NB4 (cell line): Measurements from ENCODE around the gene SSH2.

Source experiments
- DNase-seq: peaks from one replicate; pipeline ENCODE4 v3.0.0; 2010; ENCODE audit warnings: low read depth
- H3K4me3 ChIP-seq: one replicate; pipeline ENCODE4 v1.5.1; 2011; ENCODE audit warnings: mild to moderate bottlenecking, low read depth, low read length, moderate library complexity
- MAX ChIP-seq: IDR thresholded peaks from 2 replicates; pipeline ENCODE4 v1.6.1; 2011; ENCODE audit warnings: low read depth, low read length
- MYC ChIP-seq: IDR thresholded peaks from 2 replicates; pipeline ENCODE4 v1.6.1; 2011; ENCODE audit warnings: low read depth, low read length
- POLR2A ChIP-seq: IDR thresholded peaks from 2 replicates; pipeline ENCODE4 v1.6.1; 2011; ENCODE audit warnings: mild to moderate bottlenecking; ENCODE audit not compliant: insufficient read length; ENCODE audit errors: extremely low read depth
- TF ChIP-seq, protein P1 (sequence below): IDR thresholded peaks from one replicate; pipeline ENCODE4 v1.5.1; 2012; ENCODE audit warnings: low read depth, low read length

SSH2 gene

DNA sequence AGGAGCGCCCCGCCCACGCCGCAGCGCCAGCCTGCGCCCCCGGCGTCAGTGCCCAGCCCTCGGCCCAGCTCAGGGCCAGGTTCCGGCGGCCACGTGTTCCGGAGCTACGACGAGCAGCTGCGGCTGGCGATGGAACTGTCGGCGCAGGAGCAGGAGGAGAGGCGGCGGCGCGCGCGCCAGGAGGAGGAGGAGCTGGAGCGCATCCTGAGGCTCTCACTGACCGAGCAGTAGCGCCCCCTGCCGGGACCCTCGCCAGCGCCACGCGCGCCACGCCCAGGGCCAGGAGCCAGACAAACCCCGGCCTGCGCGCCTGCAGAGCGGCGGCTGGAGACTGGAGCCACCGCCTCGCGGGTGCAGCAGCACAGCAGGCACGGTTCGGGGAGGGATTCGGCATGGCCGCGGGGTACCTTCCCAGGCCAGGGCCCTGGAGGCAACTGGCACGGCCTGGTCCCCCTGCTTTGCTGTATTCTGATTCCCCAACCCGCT, 316.6 kb downstream of the SSH2 start:
- no peak overlapping the region for H3K4me3 ChIP-seq
- DNase-seq = peak; percentile 87
- TF ChIP-seq, protein P1, sequence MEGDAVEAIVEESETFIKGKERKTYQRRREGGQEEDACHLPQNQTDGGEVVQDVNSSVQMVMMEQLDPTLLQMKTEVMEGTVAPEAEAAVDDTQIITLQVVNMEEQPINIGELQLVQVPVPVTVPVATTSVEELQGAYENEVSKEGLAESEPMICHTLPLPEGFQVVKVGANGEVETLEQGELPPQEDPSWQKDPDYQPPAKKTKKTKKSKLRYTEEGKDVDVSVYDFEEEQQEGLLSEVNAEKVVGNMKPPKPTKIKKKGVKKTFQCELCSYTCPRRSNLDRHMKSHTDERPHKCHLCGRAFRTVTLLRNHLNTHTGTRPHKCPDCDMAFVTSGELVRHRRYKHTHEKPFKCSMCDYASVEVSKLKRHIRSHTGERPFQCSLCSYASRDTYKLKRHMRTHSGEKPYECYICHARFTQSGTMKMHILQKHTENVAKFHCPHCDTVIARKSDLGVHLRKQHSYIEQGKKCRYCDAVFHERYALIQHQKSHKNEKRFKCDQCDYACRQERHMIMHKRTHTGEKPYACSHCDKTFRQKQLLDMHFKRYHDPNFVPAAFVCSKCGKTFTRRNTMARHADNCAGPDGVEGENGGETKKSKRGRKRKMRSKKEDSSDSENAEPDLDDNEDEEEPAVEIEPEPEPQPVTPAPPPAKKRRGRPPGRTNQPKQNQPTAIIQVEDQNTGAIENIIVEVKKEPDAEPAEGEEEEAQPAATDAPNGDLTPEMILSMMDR = peak; percentile 67
- TF ChIP-seq MYC = no peak
- no peak for TF ChIP-seq MAX
- no peak for TF ChIP-seq POLR2A

DNA sequence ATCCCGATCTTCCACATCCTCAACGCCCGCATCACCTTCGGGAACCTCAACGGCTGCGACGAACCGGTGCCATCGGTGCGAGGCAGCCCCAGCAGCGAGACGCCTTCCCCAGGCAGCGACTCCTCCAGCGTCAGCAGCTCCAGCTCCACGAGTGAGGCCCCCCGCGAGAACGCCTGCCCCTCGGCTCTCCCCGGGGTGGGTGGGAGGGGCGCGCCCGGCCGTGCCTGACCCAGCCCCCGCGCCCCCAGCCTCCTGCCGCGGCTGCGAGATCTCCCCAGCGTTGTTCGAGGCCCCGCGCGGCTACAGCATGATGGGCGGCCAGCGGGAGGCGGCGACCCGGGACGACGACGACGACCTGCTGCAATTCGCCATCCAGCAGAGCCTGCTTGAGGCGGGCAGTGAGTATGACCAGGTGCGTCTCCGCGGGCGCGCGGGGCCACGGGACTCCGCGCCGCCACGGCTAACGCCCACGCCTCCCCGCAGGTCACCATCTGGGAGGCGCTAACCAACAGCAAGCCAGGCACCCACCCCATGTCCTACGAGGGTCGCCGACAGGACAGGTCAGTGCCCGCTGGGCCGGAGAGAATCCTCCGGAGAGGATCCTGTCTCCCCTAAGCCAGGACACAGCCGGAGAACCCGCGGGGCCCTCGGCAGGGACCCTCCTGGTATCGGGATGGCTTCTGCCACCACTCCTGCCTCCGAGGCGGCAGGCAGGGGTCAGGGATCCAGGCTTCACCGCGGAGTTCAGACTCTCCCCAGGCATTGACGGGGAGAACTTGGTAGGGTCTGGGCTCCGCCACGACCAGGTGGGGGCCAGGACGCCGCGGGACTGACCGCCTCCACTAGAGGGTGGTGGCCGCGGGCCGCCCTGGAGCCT, 317.4 kb downstream of the SSH2 start:
- no peak for TF ChIP-seq POLR2A
- TF ChIP-seq MYC = no peak
- TF ChIP-seq, protein P1 = no peak
- no peak for TF ChIP-seq MAX
- H3K4me3 ChIP-seq = no peak overlapping the region

GRCh38 chr17:29612094-29612403, 318.0 kb downstream of the SSH2 start:
- no peak overlapping the region for H3K4me3 ChIP-seq
- TF ChIP-seq, protein P1 = no peak
- no peak for TF ChIP-seq MAX
- no peak for TF ChIP-seq MYC
- no peak for TF ChIP-seq POLR2A
- no peak for DNase-seq

More for the DNA sequence above, 317.4 kb downstream of the SSH2 start:
- DNase-seq = no peak

DNA sequence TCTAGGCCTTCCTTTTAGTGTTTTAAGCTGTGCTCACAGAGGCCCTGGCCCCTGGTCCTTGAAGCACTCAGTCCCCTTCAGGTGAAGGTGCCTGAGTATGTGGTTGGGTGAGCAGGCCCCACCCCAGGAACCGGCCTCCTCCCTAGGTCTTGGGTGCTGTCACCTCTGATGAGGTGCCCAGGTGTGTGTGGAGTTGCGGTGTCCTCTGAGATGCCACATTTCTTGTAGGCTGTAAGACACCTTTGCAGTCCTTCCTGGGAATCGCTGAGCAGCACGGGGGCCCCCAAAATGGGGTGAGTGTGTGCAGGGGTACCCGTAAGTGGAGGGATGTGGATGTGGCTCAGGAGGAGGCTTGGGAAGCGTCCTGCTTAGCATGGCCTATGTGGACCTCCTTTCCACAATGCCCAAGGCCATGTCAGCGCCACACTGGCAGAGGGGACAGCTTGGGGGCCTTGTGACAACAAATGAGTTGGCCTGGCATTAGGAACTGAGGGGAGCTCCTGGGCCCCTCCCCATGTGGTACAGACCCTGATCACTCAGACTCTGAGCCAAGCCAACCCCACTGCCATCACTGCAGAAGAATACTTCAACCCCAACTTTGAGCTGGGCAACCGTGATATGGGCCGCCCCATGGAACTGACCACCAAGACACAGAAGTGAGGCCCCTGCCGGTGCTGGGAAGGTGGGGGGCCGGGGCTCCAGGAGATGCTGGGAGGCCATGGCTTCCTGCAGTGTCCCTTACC, 318.5 kb downstream of the SSH2 start:
- H3K4me3 ChIP-seq = no peak overlapping the region
- TF ChIP-seq, protein P1 = no peak
- no peak for TF ChIP-seq MYC
- no peak for TF ChIP-seq MAX
- TF ChIP-seq POLR2A = no peak

GRCh38 chr17:29610395-29610794, 319.6 kb downstream of the SSH2 start:
- H3K4me3 ChIP-seq = no peak overlapping the region
- TF ChIP-seq POLR2A (no peak), MYC (no peak), MAX (no peak)
- TF ChIP-seq, protein P1 = no peak
- no peak for DNase-seq

More for the DNA sequence above, 318.5 kb downstream of the SSH2 start:
- no peak for DNase-seq
